T-helper 17 cell (primary cell): ENCODE data around the gene GLDN. TPM values are rescaled to one million over a fixed set of nuclear protein-coding genes. Genes with fewer than 3 reads are reported as not detected.

Experiments used
- ATAC-seq: fragments of 150-1000 bp; cut with Tn5 transposase; 2 replicates; pipeline ENCODE4 v1.10.0; 2021; ENCODE audit warnings: mild to moderate bottlenecking, moderate library complexity
- DNase-seq, 3 donors: peaks; one replicate each; pipeline versions ENCODE4 v3.0.0 to v3.0.0-alpha.2; 2020 to 2021
- H3K9me3 ChIP-seq: one replicate; pipeline ENCODE4 v1.7.0; 2013; ENCODE audit warnings: low read length, mild to moderate bottlenecking; ENCODE audit not compliant: control insufficient read depth, poor library complexity, severe bottlenecking
- H3K27ac Mint-ChIP-seq: one replicate; pipeline ENCODE4 v1.8.0; 2022; ENCODE audit warnings: mild to moderate bottlenecking, moderate library complexity, mixed read lengths
- H3K27me3 Mint-ChIP-seq: one replicate; pipeline ENCODE4 v1.8.0; 2022; ENCODE audit warnings: mixed read lengths
- H3K36me3 Mint-ChIP-seq: one replicate; pipeline ENCODE4 v1.8.0; 2022; ENCODE audit warnings: low read depth, mixed read lengths
- H3K4me1 Mint-ChIP-seq: one replicate; pipeline ENCODE4 v1.8.0; 2022; ENCODE audit warnings: mild to moderate bottlenecking, mixed read lengths
- H3K4me3 Mint-ChIP-seq: one replicate; pipeline ENCODE4 v1.8.0; 2022; ENCODE audit warnings: mild to moderate bottlenecking, moderate library complexity, mixed read lengths
- total RNA-seq, 4 donors: library from RNA in 2 of 4; stranded (reverse) in 2 of 4; gene quantifications; one replicate each; pipeline ENCODE4 v1.2.3 and lab custom pipeline; 2022 to 2026

GLDN gene
- total RNA-seq (under 1 TPM in 1 of 2 donors, not detected in 1; 0.21 TPM), total RNA-seq (lab: John Stamatoyannopoulos, UW) (0 reads per million in 2 donors)

GRCh38 chr15:51341366-51342226, at the start of gene GLDN:
Gene GLDN (plus strand): TSS chr15:51341655. CDS start chr15:51341685, 30 bp downstream.
- Mint-ChIP-seq H3K27ac (no peak within 1 kb of the TSS), H3K27me3 (peaks cover 52% of the 10 kb centered on the region), H3K36me3 (peaks cover 3% of the 10 kb centered on the region), H3K4me3 (peak within 1 kb of the TSS; percentile 41), H3K4me1 (no peaks in the 10 kb centered on the region)
- no peaks in the 10 kb centered on the region for H3K9me3 ChIP-seq
- no peak for DNase-seq
- ATAC-seq = no peak

DNA sequence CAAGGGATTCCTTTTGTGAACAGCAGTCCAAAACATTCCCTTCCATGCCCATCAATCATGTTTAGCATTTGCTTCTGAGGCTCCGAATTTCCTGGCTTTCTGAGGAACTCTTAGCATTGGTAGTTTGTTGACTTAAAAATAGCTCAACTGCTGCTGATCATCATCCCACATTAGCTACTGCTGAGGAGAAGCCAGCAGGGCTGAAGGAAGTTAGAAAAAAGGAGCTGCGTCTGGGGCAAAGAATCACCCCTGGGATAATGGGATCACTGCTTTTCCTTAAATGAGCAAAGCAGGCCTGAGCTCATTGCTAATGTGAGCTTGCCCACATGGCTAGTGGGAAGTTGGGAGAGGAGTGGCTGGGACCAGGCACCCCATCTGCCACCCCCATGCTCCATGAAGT, 42.8 kb upstream of the GLDN start:
- Mint-ChIP-seq H3K4me3 (no peak overlapping the region), H3K36me3 (no peaks in the 10 kb centered on the region), H3K27ac (no peak overlapping the region), H3K4me1 (peaks cover 2% of the 10 kb centered on the region), H3K27me3 (peaks cover 35% of the 10 kb centered on the region)
- H3K9me3 ChIP-seq = no peaks in the 10 kb centered on the region
- ATAC-seq = no peak
- no peak for DNase-seq

DNA sequence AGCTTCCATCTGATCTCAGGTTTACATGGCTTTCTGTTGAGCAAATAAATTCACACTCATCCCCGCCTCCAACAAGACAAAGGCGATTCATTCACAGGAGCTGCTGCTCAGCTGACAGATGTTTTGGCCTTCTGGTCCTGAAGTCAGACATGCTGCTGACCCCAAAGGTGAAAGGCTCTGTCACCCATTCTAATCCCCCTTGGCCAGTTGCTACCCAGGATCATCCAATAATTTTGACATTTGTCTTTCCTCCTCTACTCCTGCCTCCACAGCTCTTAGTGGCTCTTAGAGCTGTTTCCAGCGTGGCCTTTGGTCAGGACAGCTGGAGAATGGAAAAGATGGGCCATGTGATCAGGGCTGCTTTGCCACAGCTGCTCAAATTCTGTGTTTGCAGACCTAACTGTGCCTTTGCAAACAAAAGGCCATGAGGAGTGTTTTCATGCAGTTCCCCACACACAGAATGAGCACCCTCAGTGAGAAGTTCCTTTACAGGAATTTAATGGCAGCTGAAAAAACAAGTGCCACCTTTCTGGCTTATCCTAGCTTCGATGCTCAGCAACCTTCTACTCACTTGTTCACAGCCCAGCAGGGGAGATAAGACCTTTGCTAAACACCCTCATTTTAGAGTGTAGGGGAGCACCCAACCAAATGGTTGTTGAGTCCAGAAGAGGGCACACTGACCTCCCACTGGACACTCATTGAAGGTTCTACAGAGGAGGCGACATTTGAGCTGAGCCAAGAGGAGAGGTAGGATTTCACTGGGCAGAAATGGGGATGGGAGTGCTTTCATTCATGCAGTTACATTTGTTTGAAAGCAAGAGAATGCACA, 42.1 kb upstream of the GLDN start:
- H3K9me3 ChIP-seq = no peaks in the 10 kb centered on the region
- H3K36me3 Mint-ChIP-seq = no peaks in the 10 kb centered on the region
- H3K27ac Mint-ChIP-seq = no peak overlapping the region
- peaks cover 38% of the 10 kb centered on the region for H3K27me3 Mint-ChIP-seq
- no peak for DNase-seq
- peaks cover 2% of the 10 kb centered on the region for H3K4me1 Mint-ChIP-seq
- no peak for ATAC-seq
- H3K4me3 Mint-ChIP-seq = no peak overlapping the region

- Mint-ChIP-seq H3K4me3 (no peak overlapping the region), H3K4me1 (peaks cover 2% of the 10 kb centered on the region), H3K36me3 (no peaks in the 10 kb centered on the region), H3K27ac (no peak overlapping the region), H3K27me3 (peaks cover 33% of the 10 kb centered on the region)
- ATAC-seq (no peak), DNase-seq (no peak)
- no peaks in the 10 kb centered on the region for H3K9me3 ChIP-seq
Observed at GRCh38 chr15:51302480-51302879, 39.0 kb upstream of the GLDN start.

DNA sequence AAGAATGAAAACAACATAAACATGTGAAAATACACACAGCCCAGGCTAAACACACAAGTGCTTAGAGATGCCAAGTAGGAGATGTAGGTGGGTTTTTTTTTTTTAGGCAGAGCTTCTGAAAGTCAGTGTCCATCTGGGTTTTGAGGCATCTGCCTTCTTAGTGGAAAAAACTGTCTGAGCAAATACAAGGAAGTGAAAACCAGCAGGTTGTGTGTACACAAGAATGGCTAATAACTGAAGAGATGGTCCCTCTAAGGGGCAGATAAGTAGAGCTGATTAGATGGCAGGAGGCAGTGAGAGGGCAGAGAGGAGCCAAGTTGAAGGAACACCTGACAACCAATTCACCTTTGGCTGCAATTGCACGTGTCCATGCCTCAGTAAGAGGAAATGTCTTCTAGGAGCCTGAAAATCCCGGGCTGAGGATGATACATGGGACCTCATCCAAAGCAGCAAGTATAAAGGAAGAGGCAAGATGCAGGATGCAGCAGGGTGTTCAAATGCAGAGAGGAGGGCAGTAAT, 37.9 kb upstream of the GLDN start:
- Mint-ChIP-seq H3K27me3 (peaks cover 44% of the 10 kb centered on the region), H3K27ac (no peak overlapping the region), H3K36me3 (no peaks in the 10 kb centered on the region), H3K4me3 (no peak overlapping the region), H3K4me1 (peaks cover 6% of the 10 kb centered on the region)
- no peaks in the 10 kb centered on the region for H3K9me3 ChIP-seq
- DNase-seq (no peak), ATAC-seq (no peak)

DNA sequence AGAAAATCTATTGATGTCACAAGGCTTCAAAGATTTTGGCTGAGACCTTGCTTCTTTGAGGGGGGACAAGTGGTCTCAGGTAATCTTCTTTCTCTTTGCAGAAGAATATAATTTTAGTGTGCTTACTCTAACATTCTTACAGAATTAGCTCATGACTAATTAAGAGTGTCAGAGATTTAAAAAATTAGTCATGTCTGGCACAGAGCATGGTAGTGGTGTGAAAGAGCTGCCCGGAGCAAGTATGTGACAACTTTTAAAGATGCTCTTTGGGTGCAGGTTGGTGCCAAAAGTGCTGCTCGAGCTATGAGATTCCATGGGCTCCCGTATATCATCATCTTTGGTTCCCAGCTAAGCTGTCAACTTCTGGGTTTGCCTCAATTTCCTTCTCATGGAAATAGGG, 34.1 kb upstream of the GLDN start:
- Mint-ChIP-seq H3K4me1 (peaks cover 4% of the 10 kb centered on the region), H3K36me3 (no peaks in the 10 kb centered on the region), H3K27me3 (peaks cover 33% of the 10 kb centered on the region), H3K4me3 (no peak overlapping the region), H3K27ac (no peak overlapping the region)
- H3K9me3 ChIP-seq = no peaks in the 10 kb centered on the region
- DNase-seq = no peak
- no peak for ATAC-seq

DNA sequence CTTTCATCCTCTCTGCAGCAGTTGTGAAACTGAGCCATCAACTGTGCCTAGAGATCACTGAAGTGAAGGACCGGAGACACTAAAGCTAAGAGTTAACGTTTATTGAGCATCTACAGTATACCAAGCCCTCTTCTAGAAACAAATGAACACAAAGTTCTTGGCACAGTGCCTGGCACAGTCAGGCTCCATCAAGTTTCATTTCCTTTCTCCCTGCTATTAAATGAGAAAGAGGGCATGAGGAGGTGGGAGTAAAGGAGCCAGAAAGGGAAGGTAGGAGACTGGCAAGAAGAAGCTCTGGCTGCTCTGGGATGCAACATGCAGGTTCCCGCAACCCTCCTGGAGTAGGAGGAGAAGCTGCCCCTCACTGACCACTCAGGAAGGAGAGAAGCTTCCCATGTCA, 33.6 kb upstream of the GLDN start:
- ATAC-seq = no peak
- H3K27me3 Mint-ChIP-seq = peaks cover 34% of the 10 kb centered on the region

DNA sequence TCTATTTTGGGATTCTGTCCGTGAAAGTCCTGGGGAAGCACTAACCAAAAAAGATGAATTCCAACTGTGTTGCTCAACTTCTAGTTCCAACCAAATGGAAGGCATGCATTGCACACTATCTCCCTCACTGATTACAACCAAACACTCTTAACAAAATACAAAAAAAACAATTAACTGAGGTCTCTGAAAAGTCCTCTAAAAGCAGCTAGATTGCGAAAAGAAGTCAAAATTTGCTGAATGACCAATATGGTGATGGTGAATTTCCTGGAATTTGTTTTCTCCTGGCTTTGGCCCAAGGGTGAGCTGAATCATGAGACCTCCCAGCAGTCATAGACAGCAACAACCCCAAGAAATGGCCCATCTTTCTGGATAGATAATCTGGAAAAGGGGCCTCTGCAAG, 31.4 kb upstream of the GLDN start:
- H3K9me3 ChIP-seq = no peaks in the 10 kb centered on the region
- no peaks in the 10 kb centered on the region for H3K36me3 Mint-ChIP-seq
- no peak overlapping the region for H3K4me3 Mint-ChIP-seq
- no peak for ATAC-seq
- H3K4me1 Mint-ChIP-seq = peaks cover 4% of the 10 kb centered on the region
- no peak for DNase-seq
- H3K27ac Mint-ChIP-seq = no peak overlapping the region
- peaks cover 28% of the 10 kb centered on the region for H3K27me3 Mint-ChIP-seq

More for the DNA sequence above, 33.6 kb upstream of the GLDN start:
- no peak for DNase-seq
- Mint-ChIP-seq H3K36me3 (no peaks in the 10 kb centered on the region), H3K4me3 (no peak overlapping the region), H3K27ac (no peak overlapping the region), H3K4me1 (peaks cover 4% of the 10 kb centered on the region)
- H3K9me3 ChIP-seq = no peaks in the 10 kb centered on the region

DNA sequence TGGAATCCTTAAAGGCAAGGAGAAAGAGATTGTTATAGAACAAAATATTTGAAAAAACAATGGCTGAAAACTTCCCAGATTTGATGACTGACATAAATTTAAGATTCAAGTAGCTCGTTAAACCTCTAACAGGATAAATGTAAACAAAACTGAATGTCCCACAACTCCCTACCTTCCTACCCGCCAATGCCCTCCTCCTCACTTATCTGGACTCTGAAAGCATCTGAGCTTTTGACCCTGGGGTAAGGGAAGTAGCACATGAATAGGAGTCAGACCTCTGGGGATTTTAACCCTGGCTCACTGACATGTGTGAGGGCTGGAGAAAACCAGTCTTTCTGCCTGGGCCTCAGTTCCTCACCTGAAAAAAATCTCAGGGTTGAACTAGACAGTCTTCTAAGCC, 29.9 kb upstream of the GLDN start:
- no peaks in the 10 kb centered on the region for H3K9me3 ChIP-seq
- ATAC-seq = no peak
- Mint-ChIP-seq H3K27ac (no peak overlapping the region), H3K36me3 (no peaks in the 10 kb centered on the region), H3K4me1 (peaks cover 4% of the 10 kb centered on the region), H3K27me3 (peaks cover 22% of the 10 kb centered on the region), H3K4me3 (no peak overlapping the region)
- no peak for DNase-seq

DNA sequence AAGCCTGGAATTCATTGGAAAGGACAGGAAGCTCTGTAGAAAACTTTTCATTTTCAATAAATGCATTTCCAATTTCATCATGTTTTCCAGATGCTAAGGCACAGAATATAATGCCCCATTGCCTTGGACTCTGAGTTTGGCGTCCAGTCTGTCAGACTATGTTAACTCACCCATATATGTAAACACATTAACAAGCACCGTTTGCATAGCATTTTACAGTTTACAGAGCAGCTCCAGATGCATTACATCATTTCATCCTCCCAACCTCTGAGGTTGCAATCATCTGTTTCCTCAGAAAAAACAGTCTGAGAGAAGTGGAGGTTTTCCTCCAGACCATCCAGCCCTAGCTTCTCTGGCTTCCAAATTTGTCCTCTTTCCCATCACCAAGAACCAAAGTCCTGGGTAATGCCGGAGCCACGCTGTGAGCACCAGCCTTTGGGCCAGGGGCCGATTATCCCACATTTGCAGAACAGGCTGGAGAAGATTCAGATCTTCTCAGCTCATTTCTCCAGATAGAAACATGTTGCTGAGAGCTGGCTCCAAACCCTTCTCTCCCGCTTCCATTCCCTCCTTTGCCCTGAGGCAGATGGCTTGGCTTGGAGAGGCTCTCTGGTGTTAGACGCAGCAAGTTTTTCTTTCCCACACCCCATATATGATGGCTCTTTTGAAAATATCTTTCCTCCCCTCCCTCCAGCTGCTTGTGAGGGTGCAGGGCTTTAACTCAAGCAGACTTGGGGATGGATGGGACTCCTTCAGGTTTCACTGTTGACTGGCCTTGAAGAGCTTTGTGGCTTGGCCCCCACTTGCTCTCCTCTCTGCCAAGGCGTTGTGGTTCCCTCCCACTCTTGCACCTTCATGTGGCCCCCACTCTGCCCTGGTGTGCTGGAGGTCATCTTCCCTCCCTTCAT, 29.0 kb upstream of the GLDN start:
- H3K27ac Mint-ChIP-seq = peak overlapping the region; percentile 6
- H3K27me3 Mint-ChIP-seq = peaks cover 22% of the 10 kb centered on the region
- no peaks in the 10 kb centered on the region for H3K9me3 ChIP-seq
- H3K4me3 Mint-ChIP-seq = no peak overlapping the region
- peaks cover 4% of the 10 kb centered on the region for H3K4me1 Mint-ChIP-seq
- no peaks in the 10 kb centered on the region for H3K36me3 Mint-ChIP-seq
- DNase-seq (no peak), ATAC-seq (no peak)

GRCh38 chr15:51313074-51313393, 28.4 kb upstream of the GLDN start:
- Mint-ChIP-seq H3K27me3 (peaks cover 16% of the 10 kb centered on the region), H3K36me3 (no peaks in the 10 kb centered on the region), H3K4me3 (no peak overlapping the region), H3K27ac (peak overlapping the region; percentile 6), H3K4me1 (no peaks in the 10 kb centered on the region)
- ATAC-seq (no peak), DNase-seq (no peak)
- H3K9me3 ChIP-seq = no peaks in the 10 kb centered on the region

GRCh38 chr15:51313644-51314280, 27.7 kb upstream of the GLDN start:
- DNase-seq (no peak), ATAC-seq (no peak)
- no peak overlapping the region for H3K27ac Mint-ChIP-seq
- H3K27me3 Mint-ChIP-seq = peaks cover 14% of the 10 kb centered on the region
- no peaks in the 10 kb centered on the region for H3K36me3 Mint-ChIP-seq
- no peaks in the 10 kb centered on the region for H3K9me3 ChIP-seq
- H3K4me1 Mint-ChIP-seq = no peaks in the 10 kb centered on the region
- H3K4me3 Mint-ChIP-seq = no peak overlapping the region
